A549 treated with Hydrocortisone at 1 μM for 4 hours (cell line): Measurements from ENCODE around the gene MTMR6. TPM values are rescaled to one million over a fixed set of nuclear protein-coding genes. Genes with fewer than 3 reads are reported as not detected.

Experiments used
- total RNA-seq: library from RNA; stranded (reverse); fragments of 200-300 nt; extraction: Qiagen RNA extraction; gene quantifications from 5 replicates; pipeline ENCODE4 v1.2.3, GENCODE V29; 2022

Gene MTMR6
- 6.8 to 11.0 TPM (median 9.1 TPM) in 5 replicates for total RNA-seq

GRCh38 chr13:25286969-25287961, at the start of gene MTMR6:
Gene MTMR6 (minus strand): TSS chr13:25287488. CDS start chr13:25287247, 241 bp downstream.

GRCh38 chr13:25301347-25302113, 14.2 kb upstream of the MTMR6 start, which contains the start of gene NUP58:
Gene NUP58 (plus strand): TSS chr13:25301625. CDS start chr13:25301774, 149 bp downstream.

Other genes starting within 250 kb of the MTMR6 start
- gene PABPC3, start 191.4 kb downstream of the MTMR6 start, total RNA-seq: 0.12 to 0.17 TPM (median 0.15 TPM) in 5 replicates
- gene AMER2, start 115.2 kb downstream of the MTMR6 start, total RNA-seq: not detected in 5 replicates
- 15.6 to 23.2 TPM (median 19.0 TPM) in 5 replicates for gene NUP58, start 14.1 kb upstream of the MTMR6 start, total RNA-seq
- 0.02 TPM in 2 of 5 replicates, not detected in the others for gene ATP8A2, start 84.5 kb upstream of the MTMR6 start, total RNA-seq